HepG2 (cell line): ENCODE data around the gene TMED9. TPM values are rescaled to one million over a fixed set of nuclear protein-coding genes. Genes with fewer than 3 reads are reported as not detected.
A peak's percentile ranks its signal among the peaks of the same experiment; 100 is the strongest.

Source experiments
- AHR ChIP-seq: IDR thresholded peaks from 2 replicates; pipeline ENCODE4 v1.6.1; 2018; ENCODE audit warnings: missing genetic modification reagents, missing compliant biosample characterization
- KLF12 ChIP-seq: sonication (generic); formaldehyde crosslinking; IDR thresholded peaks from 2 replicates; pipeline ENCODE4 v1.4.0; 2020; ENCODE audit warnings: missing genetic modification reagents, borderline replicate concordance
- MTA3 ChIP-seq: sonication (generic); formaldehyde crosslinking; IDR thresholded peaks from 2 replicates; pipeline ENCODE4 v1.4.0; 2020; ENCODE audit warnings: missing genetic modification reagents
- PHB2 ChIP-seq: fragments of 450-650 bp; IDR thresholded peaks from 2 replicates; pipeline ENCODE4 v1.6.1; 2018; ENCODE audit not compliant: partially characterized antibody
- PHF21A ChIP-seq: sonication (generic); formaldehyde crosslinking; IDR thresholded peaks from 2 replicates; pipeline ENCODE4 v1.5.0; 2020; ENCODE audit warnings: mild to moderate bottlenecking, missing genetic modification reagents
- SAFB2 ChIP-seq: sonication (generic); formaldehyde crosslinking; IDR thresholded peaks from 2 replicates; pipeline ENCODE4 v1.5.1; 2020; ENCODE audit warnings: missing genetic modification reagents, low read depth, mild to moderate bottlenecking, borderline replicate concordance
- SIN3A ChIP-seq: IDR thresholded peaks from 2 replicates; pipeline ENCODE4 v1.6.1; 2011; ENCODE audit warnings: low read depth, mild to moderate bottlenecking, control low read depth, low read length, borderline replicate concordance
- SOX6 ChIP-seq, 2 experiments: fragments of 450-650 bp in 1 of 2; sonication (generic) in 1 of 2; formaldehyde crosslinking in 1 of 2; IDR thresholded peaks; 2 replicates each; pipeline versions ENCODE4 v1.4.0 to v1.6.1; 2017 to 2020; ENCODE audit warnings: antibody characterized with exemption in 1 of 2, mild to moderate bottlenecking in 1 of 2, missing genetic modification reagents in 1 of 2
- SRY ChIP-seq: sonication (generic); formaldehyde crosslinking; IDR thresholded peaks from 2 replicates; pipeline ENCODE4 v1.8.0; 2022; ENCODE audit warnings: mild to moderate bottlenecking, missing genetic modification reagents
- TAF15 ChIP-seq: fragments of 200-400 bp; formaldehyde crosslinking; IDR thresholded peaks from one replicate; pipeline ENCODE4 v1.6.1; 2018; ENCODE audit warnings: mild to moderate bottlenecking, low read depth, low read length; ENCODE audit not compliant: poor library complexity, severe bottlenecking
- ZNF124 ChIP-seq: sonication (generic); formaldehyde crosslinking; IDR thresholded peaks from 2 replicates; pipeline ENCODE4 v1.4.0; 2020; ENCODE audit warnings: missing genetic modification reagents
- ZNF296 ChIP-seq: sonication (generic); formaldehyde crosslinking; conservative IDR thresholded peaks from 2 replicates; pipeline ENCODE4 v1.5.0; 2020; ENCODE audit warnings: mild to moderate bottlenecking, missing genetic modification reagents
- ZNF350 ChIP-seq: sonication (generic); formaldehyde crosslinking; IDR thresholded peaks from 2 replicates; pipeline ENCODE4 v1.4.0; 2020; ENCODE audit warnings: mild to moderate bottlenecking, low read depth, missing genetic modification reagents, borderline replicate concordance
- ZNF451 ChIP-seq: sonication (generic); formaldehyde crosslinking; IDR thresholded peaks from 2 replicates; pipeline ENCODE4 v1.5.0; 2020; ENCODE audit warnings: mild to moderate bottlenecking, missing genetic modification reagents
- ZNF761 ChIP-seq: sonication (generic); formaldehyde crosslinking; conservative IDR thresholded peaks from 2 replicates; pipeline ENCODE4 v1.4.0; 2020; ENCODE audit warnings: mild to moderate bottlenecking, missing genetic modification reagents
- ZNF776 ChIP-seq: sonication (generic); formaldehyde crosslinking; IDR thresholded peaks from 2 replicates; pipeline ENCODE4 v1.4.0; 2020; ENCODE audit warnings: mild to moderate bottlenecking, missing genetic modification reagents
- polyA plus RNA-seq, 8 experiments: library from polyadenylated mRNA; depleted of rRNA in 3 of 8; stranded (reverse) in 7 of 8; unstranded in 1 of 8; fragments of >200 nt; fragmentation: Illumina TruSeq in 4 of 8; extraction: Trizol in 4 of 8; gene quantifications; 2 replicates each; pipeline versions ENCODE4 v1.2.1 to v1.2.3, GENCODE V29; 2011 to 2016; ENCODE audit warnings: low read depth in 4 of 8, missing spikeins in 1 of 8, mixed read lengths in 1 of 8; ENCODE audit not compliant: insufficient read depth in 1 of 8
- total RNA-seq, 5 experiments: library from RNA; depleted of rRNA; stranded (reverse); fragments of >200 nt; fragmentation: Illumina TruSeq; extraction: Trizol; gene quantifications; 2 replicates each; pipeline ENCODE4 v1.2.3, GENCODE V29; 2016; ENCODE audit warnings: low read depth in 1 of 5
- TF ChIP-seq, protein P1 (sequence below): sonication (generic); formaldehyde crosslinking; IDR thresholded peaks from 2 replicates; pipeline ENCODE4 v1.5.0; 2020; ENCODE audit warnings: mild to moderate bottlenecking, missing genetic modification reagents, borderline replicate concordance
- TF ChIP-seq, protein P2 (sequence below): sonication (generic); formaldehyde crosslinking; conservative IDR thresholded peaks from 2 replicates; pipeline ENCODE4 v1.4.0; 2020; ENCODE audit warnings: missing genetic modification reagents
- TF ChIP-seq, protein P3 (sequence below): sonication (generic); formaldehyde crosslinking; IDR thresholded peaks from 2 replicates; pipeline ENCODE4 v1.5.0; 2020; ENCODE audit warnings: missing genetic modification reagents

The TMED9 gene
- total and polyA plus RNA-seq, 2 of the 13 experiments (the other 11 are each of a cell fraction or from before 2014, with no cell fraction given), result 161 to 350 TPM

DNA sequence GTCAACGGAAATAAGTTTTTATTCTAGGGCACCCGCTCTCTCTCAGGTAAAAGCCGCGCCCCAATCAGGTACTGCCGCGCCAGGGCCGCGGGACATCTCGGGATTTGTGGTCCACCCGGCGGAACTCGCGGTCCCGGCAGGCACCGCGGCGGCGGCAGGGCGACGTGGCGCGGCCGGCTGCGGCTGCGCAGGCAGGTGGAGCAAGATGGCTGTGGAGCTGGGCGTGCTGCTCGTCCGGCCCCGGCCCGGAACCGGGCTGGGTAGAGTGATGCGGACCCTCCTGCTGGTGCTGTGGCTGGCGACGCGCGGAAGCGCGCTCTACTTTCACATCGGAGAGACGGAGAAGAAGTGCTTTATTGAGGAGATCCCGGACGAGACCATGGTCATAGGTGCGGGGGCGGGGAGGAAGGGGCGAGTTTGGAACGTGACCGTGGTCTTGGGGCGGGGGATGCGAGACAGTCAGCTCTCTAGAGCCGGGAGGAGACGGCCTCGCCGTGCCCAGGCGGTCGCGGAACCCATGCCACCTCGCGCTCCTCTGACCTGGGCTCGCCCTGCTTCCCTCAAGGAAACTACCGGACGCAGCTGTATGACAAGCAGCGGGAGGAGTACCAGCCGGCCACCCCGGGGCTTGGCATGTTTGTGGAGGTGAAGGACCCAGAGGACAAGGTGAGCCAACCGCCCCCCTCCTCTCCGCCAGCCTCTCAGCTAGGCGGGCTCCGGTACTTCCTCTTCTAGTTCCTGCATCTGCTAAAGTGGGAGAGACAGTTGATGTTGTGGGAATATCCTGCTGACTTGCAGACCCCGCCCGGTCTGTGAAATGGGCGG lies at the start of gene TMED9 (continued):
- TF ChIP-seq, protein P1, sequence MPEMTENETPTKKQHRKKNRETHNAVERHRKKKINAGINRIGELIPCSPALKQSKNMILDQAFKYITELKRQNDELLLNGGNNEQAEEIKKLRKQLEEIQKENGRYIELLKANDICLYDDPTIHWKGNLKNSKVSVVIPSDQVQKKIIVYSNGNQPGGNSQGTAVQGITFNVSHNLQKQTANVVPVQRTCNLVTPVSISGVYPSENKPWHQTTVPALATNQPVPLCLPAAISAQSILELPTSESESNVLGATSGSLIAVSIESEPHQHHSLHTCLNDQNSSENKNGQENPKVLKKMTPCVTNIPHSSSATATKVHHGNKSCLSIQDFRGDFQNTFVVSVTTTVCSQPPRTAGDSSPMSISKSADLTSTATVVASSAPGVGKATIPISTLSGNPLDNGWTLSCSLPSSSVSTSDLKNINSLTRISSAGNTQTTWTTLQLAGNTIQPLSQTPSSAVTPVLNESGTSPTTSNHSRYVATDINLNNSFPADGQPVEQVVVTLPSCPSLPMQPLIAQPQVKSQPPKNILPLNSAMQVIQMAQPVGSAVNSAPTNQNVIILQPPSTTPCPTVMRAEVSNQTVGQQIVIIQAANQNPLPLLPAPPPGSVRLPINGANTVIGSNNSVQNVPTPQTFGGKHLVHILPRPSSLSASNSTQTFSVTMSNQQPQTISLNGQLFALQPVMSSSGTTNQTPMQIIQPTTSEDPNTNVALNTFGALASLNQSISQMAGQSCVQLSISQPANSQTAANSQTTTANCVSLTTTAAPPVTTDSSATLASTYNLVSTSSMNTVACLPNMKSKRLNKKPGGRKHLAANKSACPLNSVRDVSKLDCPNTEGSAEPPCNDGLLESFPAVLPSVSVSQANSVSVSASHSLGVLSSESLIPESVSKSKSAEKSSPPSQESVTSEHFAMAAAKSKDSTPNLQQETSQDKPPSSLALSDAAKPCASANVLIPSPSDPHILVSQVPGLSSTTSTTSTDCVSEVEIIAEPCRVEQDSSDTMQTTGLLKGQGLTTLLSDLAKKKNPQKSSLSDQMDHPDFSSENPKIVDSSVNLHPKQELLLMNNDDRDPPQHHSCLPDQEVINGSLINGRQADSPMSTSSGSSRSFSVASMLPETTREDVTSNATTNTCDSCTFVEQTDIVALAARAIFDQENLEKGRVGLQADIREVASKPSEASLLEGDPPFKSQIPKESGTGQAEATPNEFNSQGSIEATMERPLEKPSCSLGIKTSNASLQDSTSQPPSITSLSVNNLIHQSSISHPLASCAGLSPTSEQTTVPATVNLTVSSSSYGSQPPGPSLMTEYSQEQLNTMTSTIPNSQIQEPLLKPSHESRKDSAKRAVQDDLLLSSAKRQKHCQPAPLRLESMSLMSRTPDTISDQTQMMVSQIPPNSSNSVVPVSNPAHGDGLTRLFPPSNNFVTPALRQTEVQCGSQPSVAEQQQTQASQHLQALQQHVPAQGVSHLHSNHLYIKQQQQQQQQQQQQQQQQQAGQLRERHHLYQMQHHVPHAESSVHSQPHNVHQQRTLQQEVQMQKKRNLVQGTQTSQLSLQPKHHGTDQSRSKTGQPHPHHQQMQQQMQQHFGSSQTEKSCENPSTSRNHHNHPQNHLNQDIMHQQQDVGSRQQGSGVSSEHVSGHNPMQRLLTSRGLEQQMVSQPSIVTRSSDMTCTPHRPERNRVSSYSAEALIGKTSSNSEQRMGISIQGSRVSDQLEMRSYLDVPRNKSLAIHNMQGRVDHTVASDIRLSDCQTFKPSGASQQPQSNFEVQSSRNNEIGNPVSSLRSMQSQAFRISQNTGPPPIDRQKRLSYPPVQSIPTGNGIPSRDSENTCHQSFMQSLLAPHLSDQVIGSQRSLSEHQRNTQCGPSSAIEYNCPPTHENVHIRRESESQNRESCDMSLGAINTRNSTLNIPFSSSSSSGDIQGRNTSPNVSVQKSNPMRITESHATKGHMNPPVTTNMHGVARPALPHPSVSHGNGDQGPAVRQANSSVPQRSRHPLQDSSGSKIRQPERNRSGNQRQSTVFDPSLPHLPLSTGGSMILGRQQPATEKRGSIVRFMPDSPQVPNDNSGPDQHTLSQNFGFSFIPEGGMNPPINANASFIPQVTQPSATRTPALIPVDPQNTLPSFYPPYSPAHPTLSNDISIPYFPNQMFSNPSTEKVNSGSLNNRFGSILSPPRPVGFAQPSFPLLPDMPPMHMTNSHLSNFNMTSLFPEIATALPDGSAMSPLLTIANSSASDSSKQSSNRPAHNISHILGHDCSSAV (CRISPR knock-in tag), result no peak
- TF ChIP-seq ZNF296 (CRISPR knock-in tag), result 0 out of 2 replicates have a peak, but pooled peaks have one; percentile 36
- TF ChIP-seq KLF12 (CRISPR knock-in tag), result 0 out of 2 replicates have a peak, but pooled peaks have one; percentile 36
- no peak for TF ChIP-seq SOX6 (IDR thresholded peaks at IDR 0.05)
- TF ChIP-seq SOX6 (CRISPR knock-in tag; IDR thresholded peaks at IDR 0.05), result no peak
- no peak for TF ChIP-seq MTA3 (CRISPR knock-in tag)
- no peak for TF ChIP-seq PHB2
- TF ChIP-seq ZNF124 (CRISPR knock-in tag), result no peak
- no peak for TF ChIP-seq AHR (CRISPR knock-in tag)
- peak; percentile 53; the same call in 1 of the 2 replicates for TF ChIP-seq ZNF776 (CRISPR knock-in tag)
- no peak for TF ChIP-seq ZNF761 (CRISPR knock-in tag)
- no peak for TF ChIP-seq ZNF350 (CRISPR knock-in tag)
- TF ChIP-seq, protein P2, sequence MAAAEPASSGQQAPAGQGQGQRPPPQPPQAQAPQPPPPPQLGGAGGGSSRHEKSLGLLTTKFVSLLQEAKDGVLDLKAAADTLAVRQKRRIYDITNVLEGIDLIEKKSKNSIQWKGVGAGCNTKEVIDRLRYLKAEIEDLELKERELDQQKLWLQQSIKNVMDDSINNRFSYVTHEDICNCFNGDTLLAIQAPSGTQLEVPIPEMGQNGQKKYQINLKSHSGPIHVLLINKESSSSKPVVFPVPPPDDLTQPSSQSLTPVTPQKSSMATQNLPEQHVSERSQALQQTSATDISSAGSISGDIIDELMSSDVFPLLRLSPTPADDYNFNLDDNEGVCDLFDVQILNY (CRISPR knock-in tag), result peak; percentile 79; the same call in 1 of the 2 replicates
- 0 out of 2 replicates have a peak, but pooled peaks have one; percentile 57 for TF ChIP-seq SRY (CRISPR knock-in tag)
- TF ChIP-seq, protein P3, sequence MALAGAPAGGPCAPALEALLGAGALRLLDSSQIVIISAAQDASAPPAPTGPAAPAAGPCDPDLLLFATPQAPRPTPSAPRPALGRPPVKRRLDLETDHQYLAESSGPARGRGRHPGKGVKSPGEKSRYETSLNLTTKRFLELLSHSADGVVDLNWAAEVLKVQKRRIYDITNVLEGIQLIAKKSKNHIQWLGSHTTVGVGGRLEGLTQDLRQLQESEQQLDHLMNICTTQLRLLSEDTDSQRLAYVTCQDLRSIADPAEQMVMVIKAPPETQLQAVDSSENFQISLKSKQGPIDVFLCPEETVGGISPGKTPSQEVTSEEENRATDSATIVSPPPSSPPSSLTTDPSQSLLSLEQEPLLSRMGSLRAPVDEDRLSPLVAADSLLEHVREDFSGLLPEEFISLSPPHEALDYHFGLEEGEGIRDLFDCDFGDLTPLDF, result peak; percentile 74
- TF ChIP-seq PHF21A (CRISPR knock-in tag), result peak; percentile 99
- peak; percentile 91; the same call in 1 of the 2 replicates for TF ChIP-seq SIN3A
- TF ChIP-seq ZNF451 (CRISPR knock-in tag), result peak; percentile 82
- no peak for TF ChIP-seq TAF15
- 0 out of 2 replicates have a peak, but pooled peaks have one; percentile 31 for TF ChIP-seq SAFB2 (CRISPR knock-in tag)
